ENCODE data around the gene SPRYD7. TPM values are rescaled to one million over a fixed set of nuclear protein-coding genes. Genes with fewer than 3 reads are reported as not detected.

The SPRYD7 gene
- total and polyA plus RNA-seq, 2 of the 13 experiments (the other 11 are each of a cell fraction or from before 2014, with no cell fraction given): 2.7 to 5.9 TPM

DNA sequence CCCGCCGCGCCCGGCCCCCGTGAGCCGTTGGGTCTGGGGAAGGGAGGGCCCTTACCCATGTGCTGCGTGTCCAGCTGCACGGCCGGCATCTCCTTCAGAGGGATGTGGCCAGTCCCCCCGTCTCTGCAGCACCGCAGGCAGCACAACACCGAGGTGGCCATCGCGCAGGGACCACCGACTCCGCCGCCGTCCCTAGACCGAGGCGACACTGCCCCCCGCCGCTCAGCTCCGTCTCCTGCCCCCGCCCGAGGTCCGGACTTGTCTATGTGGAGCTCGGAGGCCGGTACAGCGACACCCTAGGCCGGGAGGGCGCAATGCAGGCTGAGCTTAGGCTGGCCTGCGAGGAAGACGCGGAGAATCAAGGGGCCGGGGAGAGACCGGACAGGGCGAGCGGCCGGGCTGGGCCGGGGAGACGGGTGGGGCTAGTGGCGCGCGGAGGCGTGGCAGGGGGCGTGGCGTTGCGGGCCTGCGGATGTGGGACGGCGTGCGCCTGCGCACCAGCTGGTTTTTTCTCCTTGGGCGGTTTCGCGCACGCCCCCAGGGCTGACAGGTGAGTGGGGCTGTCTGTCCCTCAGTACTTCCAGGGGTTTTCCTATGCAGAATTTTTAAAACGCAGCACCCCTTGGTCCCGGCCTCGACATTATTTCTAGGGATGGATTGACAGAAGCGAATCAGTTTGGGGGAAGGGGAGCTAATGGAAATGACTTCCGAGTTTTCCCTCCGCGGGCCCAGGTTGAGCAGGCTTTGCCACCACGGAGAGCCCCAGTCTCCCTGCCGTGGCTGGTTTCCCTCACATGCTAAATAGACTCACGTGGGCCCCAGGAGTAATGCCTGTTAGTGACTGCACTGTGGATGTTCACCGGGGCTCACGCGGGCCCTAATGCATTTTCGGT is at the start of gene SPRYD7 (continued):
- peak; percentile 39; the same call in 1 of the 2 replicates for TF ChIP-seq ZNF816 (CRISPR knock-in tag; IDR thresholded peaks at IDR 0.05; ENCODE audit: borderline replicate concordance)
- TF ChIP-seq ZC3H13 (CRISPR knock-in tag; IDR thresholded peaks at IDR 0.05): peak; percentile 70
- no peak for TF ChIP-seq MYNN (CRISPR knock-in tag; IDR thresholded peaks at IDR 0.05; ENCODE audit: low read depth)
- 0 out of 2 replicates have a peak, but pooled peaks have one; percentile 59 for TF ChIP-seq ZNF264 (CRISPR knock-in tag; IDR thresholded peaks at IDR 0.05)
- no peak for TF ChIP-seq EHMT2 (IDR thresholded peaks at IDR 0.05; ENCODE audit: borderline replicate concordance, low read depth, low read length)
- TF ChIP-seq ZNF557 (CRISPR knock-in tag; IDR thresholded peaks at IDR 0.05): no peak
- TF ChIP-seq GABPA (IDR thresholded peaks at IDR 0.05; ENCODE audit: low read depth, low read length): no peak
- peak; percentile 52; the same call in 1 of the 2 replicates for TF ChIP-seq GABPA (CRISPR knock-in tag; IDR thresholded peaks at IDR 0.05; ENCODE audit: low read depth)
- TF ChIP-seq ZNF737 (CRISPR knock-in tag; IDR thresholded peaks at IDR 0.05; ENCODE audit: borderline replicate concordance): no peak
- TF ChIP-seq CREB1 (IDR thresholded peaks at IDR 0.05): peak; percentile 25; the same call in 1 of the 2 replicates
- no peak for TF ChIP-seq CREB1 (CRISPR knock-in tag; IDR thresholded peaks at IDR 0.05)
- no peak for TF ChIP-seq CENPX (CRISPR knock-in tag; IDR thresholded peaks at IDR 0.05)
- no peak for TF ChIP-seq CEBPB (IDR thresholded peaks at IDR 0.05; ENCODE audit: borderline replicate concordance, low read depth, low read length)
- peak; percentile 97 for TF ChIP-seq KDM2A (CRISPR knock-in tag; IDR thresholded peaks at IDR 0.05; ENCODE audit: borderline replicate concordance, low read depth)
- TF ChIP-seq, protein P1, sequence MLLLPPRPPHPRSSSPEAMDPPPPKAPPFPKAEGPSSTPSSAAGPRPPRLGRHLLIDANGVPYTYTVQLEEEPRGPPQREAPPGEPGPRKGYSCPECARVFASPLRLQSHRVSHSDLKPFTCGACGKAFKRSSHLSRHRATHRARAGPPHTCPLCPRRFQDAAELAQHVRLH (CRISPR knock-in tag; IDR thresholded peaks at IDR 0.05; ENCODE audit: borderline replicate concordance, low read depth): peak; percentile 98
- TF ChIP-seq, protein P2, sequence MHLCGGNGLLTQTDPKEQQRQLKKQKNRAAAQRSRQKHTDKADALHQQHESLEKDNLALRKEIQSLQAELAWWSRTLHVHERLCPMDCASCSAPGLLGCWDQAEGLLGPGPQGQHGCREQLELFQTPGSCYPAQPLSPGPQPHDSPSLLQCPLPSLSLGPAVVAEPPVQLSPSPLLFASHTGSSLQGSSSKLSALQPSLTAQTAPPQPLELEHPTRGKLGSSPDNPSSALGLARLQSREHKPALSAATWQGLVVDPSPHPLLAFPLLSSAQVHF (CRISPR knock-in tag; IDR thresholded peaks at IDR 0.05): no peak
- TF ChIP-seq RBAK (CRISPR knock-in tag; IDR thresholded peaks at IDR 0.05): peak; percentile 47; the same call in 1 of the 2 replicates
- TF ChIP-seq ZNF335 (CRISPR knock-in tag; IDR thresholded peaks at IDR 0.05): 0 out of 2 replicates have a peak, but pooled peaks have one; percentile 27
- peak; percentile 72; the same call in 1 of the 2 replicates for TF ChIP-seq ARHGAP35 (CRISPR knock-in tag; IDR thresholded peaks at IDR 0.05; ENCODE audit: borderline replicate concordance)
- no peak for TF ChIP-seq ETV6 (CRISPR knock-in tag; conservative IDR thresholded peaks at IDR 0.05)
- TF ChIP-seq KDM4B (CRISPR knock-in tag; IDR thresholded peaks at IDR 0.05): peak; percentile 75; the same call in 1 of the 2 replicates
- TF ChIP-seq SMAD1 (CRISPR knock-in tag; IDR thresholded peaks at IDR 0.05; ENCODE audit: borderline replicate concordance, low read depth): peak; percentile 29; the same call in 1 of the 2 replicates
- TF ChIP-seq NCOR1 (IDR thresholded peaks at IDR 0.05; ENCODE audit: borderline replicate concordance, low read length): no peak
- TF ChIP-seq MEIS1 (CRISPR knock-in tag; IDR thresholded peaks at IDR 0.05; ENCODE audit: borderline replicate concordance): no peak
- peak; percentile 78 for TF ChIP-seq ZNF317 (CRISPR knock-in tag; IDR thresholded peaks at IDR 0.05)
- 0 out of 2 replicates have a peak, but pooled peaks have one; percentile 40 for TF ChIP-seq SP2 (CRISPR knock-in tag; IDR thresholded peaks at IDR 0.05)
- TF ChIP-seq ZNF260 (CRISPR knock-in tag; IDR thresholded peaks at IDR 0.05; ENCODE audit: borderline replicate concordance, low read depth): no peak
- peak; percentile 74; the same call in 1 of the 2 replicates for TF ChIP-seq BORCS8-MEF2B (CRISPR knock-in tag; IDR thresholded peaks at IDR 0.05)
- TF ChIP-seq ZNF780A (CRISPR knock-in tag; IDR thresholded peaks at IDR 0.05): no peak
- TF ChIP-seq, protein P3, sequence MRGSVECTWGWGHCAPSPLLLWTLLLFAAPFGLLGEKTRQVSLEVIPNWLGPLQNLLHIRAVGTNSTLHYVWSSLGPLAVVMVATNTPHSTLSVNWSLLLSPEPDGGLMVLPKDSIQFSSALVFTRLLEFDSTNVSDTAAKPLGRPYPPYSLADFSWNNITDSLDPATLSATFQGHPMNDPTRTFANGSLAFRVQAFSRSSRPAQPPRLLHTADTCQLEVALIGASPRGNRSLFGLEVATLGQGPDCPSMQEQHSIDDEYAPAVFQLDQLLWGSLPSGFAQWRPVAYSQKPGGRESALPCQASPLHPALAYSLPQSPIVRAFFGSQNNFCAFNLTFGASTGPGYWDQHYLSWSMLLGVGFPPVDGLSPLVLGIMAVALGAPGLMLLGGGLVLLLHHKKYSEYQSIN (CRISPR knock-in tag; IDR thresholded peaks at IDR 0.05; ENCODE audit: borderline replicate concordance): no peak
